Globus pallidus (tissue), 1 donor: Measurements from ENCODE around the gene CBX2.
"Not testable (repeated sequence)": the region's sequence is repeated elsewhere in the genome, so short reads cannot be mapped to it uniquely, and the experiment has no call there.

ENCODE experiments used
- DNase-seq: peaks from one replicate; pipeline ENCODE4 v3.0.0-alpha.2; 2015; ENCODE audit warnings: low spot score

Gene CBX2

DNA sequence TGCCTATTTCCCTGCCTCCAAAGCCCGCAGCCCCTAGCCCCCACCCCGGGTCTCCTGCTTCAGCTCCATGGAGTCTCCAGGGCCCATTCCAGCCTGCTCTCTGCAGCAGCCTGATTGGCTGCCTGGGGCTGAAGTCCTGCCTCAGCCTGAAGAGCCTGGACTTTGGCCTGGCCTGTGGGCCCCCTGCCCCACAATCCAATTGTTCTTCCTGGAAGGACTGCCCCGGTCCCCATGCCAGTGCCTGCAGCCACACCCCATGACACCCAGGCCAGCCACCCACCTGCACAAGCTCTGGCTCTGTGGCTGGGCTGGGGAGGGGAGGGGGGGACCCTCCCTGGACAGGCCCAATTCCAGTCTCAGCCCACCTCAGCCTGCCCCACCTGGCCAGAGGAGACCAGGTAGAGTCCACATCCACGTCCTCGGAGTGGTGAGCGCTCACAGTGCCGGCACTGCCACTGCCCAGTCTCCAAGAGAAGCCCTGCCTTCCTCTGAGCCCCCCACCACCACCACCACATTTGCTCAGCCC, 34.9 kb upstream of the CBX2 start:
- DNase-seq = no peak

DNA sequence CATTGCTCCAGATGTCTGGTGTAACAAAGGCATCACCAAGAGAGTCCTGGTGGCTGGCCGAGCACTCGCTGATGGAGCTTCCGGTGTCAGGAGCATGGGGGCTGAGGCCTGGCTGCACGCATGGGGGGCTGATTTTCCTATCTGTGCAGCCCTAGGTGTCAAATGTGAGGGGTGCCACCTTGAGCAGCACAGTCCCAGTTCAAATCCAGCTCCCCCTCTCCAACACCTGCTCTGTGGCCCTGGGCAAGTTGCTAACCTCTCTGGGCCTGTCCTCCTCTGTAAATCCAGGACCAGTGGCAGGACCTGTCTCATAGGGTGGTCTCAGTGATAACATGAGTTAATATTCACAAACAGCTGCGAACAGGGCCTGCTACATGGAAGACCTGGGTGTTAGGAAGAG, 34.3 kb upstream of the CBX2 start:
- no peak for DNase-seq

DNA sequence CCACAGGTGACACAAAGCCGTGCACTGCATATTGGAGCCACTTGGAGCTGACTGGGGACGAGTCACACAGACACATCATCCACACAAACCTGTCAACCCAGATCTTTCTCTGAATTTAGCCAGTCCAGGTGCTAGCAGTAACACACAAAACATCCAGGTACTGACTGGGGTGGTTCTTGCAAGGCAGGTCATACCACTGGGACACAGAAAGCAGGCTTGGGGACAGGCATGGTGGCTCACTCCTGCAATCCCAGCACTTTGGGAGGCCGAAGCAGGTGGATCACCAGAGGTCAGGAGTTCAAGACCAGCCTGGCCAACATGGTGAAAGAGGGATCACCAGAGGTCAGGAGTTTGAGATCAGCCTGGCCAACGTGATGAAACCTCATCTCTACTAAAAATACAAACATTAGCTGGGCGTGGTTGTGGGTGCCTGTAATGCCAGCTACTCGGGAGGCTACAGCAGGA, 32.3 kb upstream of the CBX2 start:
- DNase-seq = no peak

- DNase-seq = no peak
These were observed 30.9 kb upstream of the CBX2 start for GRCh38 chr17:79746889-79747507.

GRCh38 chr17:79747508-79748294, 30.2 kb upstream of the CBX2 start:
- DNase-seq = no peak

DNA sequence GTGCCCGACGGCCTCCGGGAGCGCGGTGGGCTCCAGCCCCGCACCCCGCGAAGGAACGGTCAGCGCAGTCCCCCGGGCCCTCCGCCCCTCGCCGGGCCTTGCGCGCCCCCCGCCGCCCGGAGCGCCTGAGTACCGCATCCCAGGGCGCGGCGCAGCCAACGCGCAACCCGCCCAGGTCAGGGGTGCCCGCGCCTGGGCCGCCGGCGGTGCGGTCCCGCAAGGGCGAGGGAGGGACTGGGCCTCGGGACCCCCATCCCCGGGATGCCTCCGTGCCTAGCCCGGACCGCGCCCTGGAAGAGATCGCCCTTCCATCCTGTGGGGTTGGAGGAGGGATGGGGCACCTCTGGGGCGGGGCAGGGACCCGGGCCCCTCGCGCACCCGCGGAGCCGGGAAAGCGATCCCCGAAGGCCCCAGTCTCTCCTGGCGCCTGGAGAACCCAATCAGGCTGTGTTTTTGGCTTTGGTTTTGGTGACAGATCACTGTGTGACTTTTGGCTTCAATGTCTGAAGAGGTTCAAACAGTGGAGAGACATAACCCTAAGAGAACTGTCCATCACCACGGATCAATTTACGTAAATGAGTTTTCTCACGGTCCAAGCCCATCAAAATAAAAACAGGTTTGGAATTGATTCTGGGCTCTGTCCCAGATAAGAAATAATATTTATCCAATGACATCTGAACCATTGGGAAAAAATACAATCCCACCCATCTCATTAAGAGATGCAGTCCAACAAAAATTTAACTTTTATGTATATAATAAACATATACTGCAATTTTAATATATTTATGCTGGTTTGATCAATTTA, 29.5 kb upstream of the CBX2 start:
- no peak for DNase-seq

DNA sequence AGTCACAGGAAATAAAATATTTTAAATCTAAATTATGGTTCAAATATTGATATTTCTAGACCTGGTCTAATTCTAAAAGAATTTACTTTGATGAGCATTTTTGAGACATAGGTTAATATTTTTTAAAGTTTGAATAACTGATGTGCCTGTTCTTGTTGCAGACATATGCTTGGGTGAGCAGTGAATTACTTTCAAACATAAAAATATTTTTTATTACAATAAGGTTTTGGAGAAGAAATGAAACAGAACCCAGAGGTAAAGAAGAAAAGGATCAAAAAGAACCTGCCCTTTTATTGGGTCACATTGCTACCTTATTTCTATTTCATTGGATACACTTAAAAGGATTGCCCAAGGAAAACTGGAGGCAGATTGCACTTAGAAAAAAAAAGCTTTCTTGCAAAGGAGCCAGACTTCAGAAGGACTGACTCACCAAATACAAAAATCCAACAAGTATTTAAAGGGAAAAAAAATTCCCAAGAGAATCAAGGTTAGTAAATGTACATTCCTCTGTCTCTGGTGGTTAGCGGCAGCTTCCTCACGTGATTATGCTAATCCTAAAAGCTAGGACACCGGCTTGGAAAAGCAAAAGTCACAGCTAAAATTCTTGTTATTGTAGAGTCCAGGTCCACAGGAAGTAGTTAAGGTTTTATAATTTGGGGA, 28.7 kb upstream of the CBX2 start:
- DNase-seq = no peak

DNA sequence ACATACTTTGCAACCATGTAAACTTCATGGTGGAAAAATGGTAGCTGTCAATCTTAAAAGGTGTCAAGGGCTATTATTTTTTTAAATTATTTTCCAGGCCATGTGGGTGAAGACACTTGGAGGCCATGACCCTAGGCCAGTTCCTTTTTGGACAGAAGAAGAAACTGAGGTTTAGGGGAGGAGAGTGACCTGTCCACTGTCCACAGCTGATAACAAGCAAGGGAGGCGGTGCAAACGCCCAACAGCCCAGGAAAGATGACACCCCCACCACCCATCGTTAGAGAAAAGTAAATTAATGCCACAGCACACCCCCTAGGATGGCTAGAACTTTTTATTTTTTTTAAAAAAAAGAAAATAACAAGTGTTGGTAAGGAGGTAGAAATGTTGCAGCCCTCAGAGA, 28.0 kb upstream of the CBX2 start:
- no peak for DNase-seq

- DNase-seq = no peak
These were observed 27.1 kb upstream of the CBX2 start for GRCh38 chr17:79750650-79751545.

- DNase-seq = no peak
These were observed 25.8 kb upstream of the CBX2 start for GRCh38 chr17:79752175-79752574.

- DNase-seq = no peak
These were observed 23.6 kb upstream of the CBX2 start for GRCh38 chr17:79754370-79754769.

GRCh38 chr17:79754903-79755302, 23.0 kb upstream of the CBX2 start:
- DNase-seq = not testable (repeated sequence)

- DNase-seq = no peak
These were observed 22.4 kb upstream of the CBX2 start for GRCh38 chr17:79755591-79755990.

- no peak for DNase-seq
These were observed 20.7 kb upstream of the CBX2 start for GRCh38 chr17:79757140-79757745.

DNA sequence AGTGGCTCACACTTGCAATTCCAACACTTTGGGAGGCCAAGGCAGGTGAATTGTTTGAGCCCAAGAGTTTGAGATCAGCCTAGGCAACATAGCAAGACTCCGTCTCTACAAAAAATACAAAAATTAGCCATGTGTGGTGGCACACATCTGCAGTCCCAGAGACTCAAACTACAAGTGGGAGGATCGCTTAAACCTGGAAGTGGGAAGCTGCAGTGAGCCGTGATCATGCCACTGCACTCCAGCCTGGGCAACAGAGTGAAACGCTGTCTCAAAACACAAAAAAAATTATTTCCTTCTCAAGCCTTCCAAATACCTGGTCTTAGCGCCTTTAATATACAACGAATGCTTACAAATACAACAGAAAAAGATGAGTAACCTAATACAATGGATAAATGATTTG, 19.7 kb upstream of the CBX2 start:
- DNase-seq = no peak

DNA sequence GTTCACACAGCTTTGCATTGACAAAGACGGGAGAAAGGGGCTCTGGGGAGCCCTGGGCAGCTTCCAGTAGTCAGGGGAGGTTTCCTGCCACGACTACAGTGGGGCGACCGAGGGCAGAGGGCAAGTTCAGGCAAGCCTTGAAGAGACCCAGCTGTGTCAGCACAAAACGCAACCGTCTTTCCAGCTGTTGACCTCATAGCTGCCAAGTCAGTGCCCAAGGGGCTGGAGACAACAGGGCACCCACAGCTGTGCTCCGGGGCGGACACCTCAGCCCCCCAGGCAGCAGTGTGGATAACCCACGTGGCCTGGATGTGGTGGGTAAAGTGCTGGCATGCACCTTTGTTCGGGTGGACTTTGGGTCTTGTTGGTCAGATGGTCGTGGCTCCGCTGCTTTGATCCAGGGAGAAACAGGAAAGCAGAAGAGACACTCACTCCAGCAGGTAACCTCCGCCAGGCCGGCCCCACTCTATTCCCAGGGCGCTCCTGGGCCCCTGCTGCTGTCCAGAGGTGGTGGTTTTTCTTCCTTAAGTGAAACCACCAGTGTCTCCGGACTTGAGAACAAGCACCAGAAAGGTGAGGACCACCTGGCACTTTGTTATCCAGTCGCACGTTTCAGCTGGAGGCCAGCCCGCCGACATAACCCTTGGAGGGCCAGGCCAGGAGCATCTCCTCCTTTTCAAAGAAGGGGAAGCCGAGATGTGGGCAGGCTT, 17.6 kb upstream of the CBX2 start:
- no peak for DNase-seq

- no peak for DNase-seq
These were observed 15.9 kb upstream of the CBX2 start for GRCh38 chr17:79761894-79762589.

- no peak for DNase-seq
These were observed 12.2 kb upstream of the CBX2 start for GRCh38 chr17:79765708-79766107.
